WTC11 (cell line): ENCODE measurements around the gene SNX5. TPM values are rescaled to one million over a fixed set of nuclear protein-coding genes. Genes with fewer than 3 reads are reported as not detected.

Experiments used
- ATAC-seq: fragments of 200-7000 bp; cut with Tn5 transposase; 2 replicates; pipeline ENCODE4 v1.10.0; 2021; ENCODE audit warnings: mild to moderate bottlenecking, moderate library complexity
- CTCF ChIA-PET: fragments of 300-600 bp; sonication (Branson Sonifier 250); formaldehyde crosslinking; loops from one replicate; lab custom pipeline; 2021; ENCODE audit warnings: antibody characterized with exemption; lab: Charles Lee
- POLR2A ChIA-PET: fragments of 350-600 bp; sonication (Branson Sonifier 250); formaldehyde crosslinking; loops from one replicate; lab custom pipeline; 2021; ENCODE audit warnings: antibody characterized with exemption; lab: Charles Lee
- DNase-seq: peaks from one replicate; pipeline ENCODE4 v3.0.0; 2021; ENCODE audit warnings: low spot score
- H3K27ac Mint-ChIP-seq: 2 replicates; pipeline ENCODE4 v1.8.0; 2021; ENCODE audit warnings: mixed read lengths
- H3K27me3 Mint-ChIP-seq: 2 replicates; pipeline ENCODE4 v1.8.0; 2021; ENCODE audit warnings: low read depth, mild to moderate bottlenecking, moderate library complexity, mixed read lengths
- H3K36me3 Mint-ChIP-seq: 2 replicates; pipeline ENCODE4 v1.8.0; 2021; ENCODE audit warnings: mixed read lengths
- H3K4me1 Mint-ChIP-seq: 2 replicates; pipeline ENCODE4 v1.8.0; 2022; ENCODE audit warnings: mixed read lengths
- H3K4me3 Mint-ChIP-seq: 2 replicates; pipeline ENCODE4 v1.8.0; 2021; ENCODE audit warnings: mild to moderate bottlenecking, moderate library complexity, mixed read lengths
- H3K9me3 Mint-ChIP-seq: 2 replicates; pipeline ENCODE4 v1.8.0; 2021; ENCODE audit warnings: mixed read lengths
- CREB1 ChIP-seq: sonication (generic); formaldehyde crosslinking; IDR thresholded peaks from 2 replicates; pipeline ENCODE4 v1.8.0; 2023; ENCODE audit warnings: mild to moderate bottlenecking, missing genetic modification reagents
- EMX1 ChIP-seq: fragments of 250-450 bp; sonication (Bioruptor Pico); IDR thresholded peaks from 2 replicates; pipeline ENCODE4 v1.8.0; 2021; ENCODE audit warnings: mild to moderate bottlenecking
- FOXJ3 ChIP-seq: sonication (generic); formaldehyde crosslinking; IDR thresholded peaks from 2 replicates; pipeline ENCODE4 v1.9.0; 2021; ENCODE audit warnings: missing genetic modification reagents, mild to moderate bottlenecking, borderline replicate concordance
- FOXP1 ChIP-seq: sonication (generic); formaldehyde crosslinking; IDR thresholded peaks from 2 replicates; pipeline ENCODE4 v1.8.0; 2022; ENCODE audit warnings: missing genetic modification reagents, mild to moderate bottlenecking, moderate library complexity, borderline replicate concordance
- GABPB1 ChIP-seq: sonication (generic); formaldehyde crosslinking; IDR thresholded peaks from 2 replicates; pipeline ENCODE4 v1.8.1; 2023; ENCODE audit warnings: mild to moderate bottlenecking, missing genetic modification reagents
- GTF2I ChIP-seq: fragments of 250-450 bp; sonication (Bioruptor Pico); conservative IDR thresholded peaks from 2 replicates; pipeline ENCODE4 v1.4.0; 2021; ENCODE audit warnings: mild to moderate bottlenecking
- NFE2L1 ChIP-seq: sonication (generic); formaldehyde crosslinking; IDR thresholded peaks from 2 replicates; pipeline ENCODE4 v1.8.1; 2023; ENCODE audit warnings: missing genetic modification reagents
- NR1H2 ChIP-seq: sonication (generic); formaldehyde crosslinking; IDR thresholded peaks from 2 replicates; pipeline ENCODE4 v1.9.0; 2021; ENCODE audit warnings: mild to moderate bottlenecking, moderate library complexity, missing genetic modification reagents
- PRRX2 ChIP-seq: fragments of 250-450 bp; sonication (Bioruptor Pico); IDR thresholded peaks from 2 replicates; pipeline ENCODE4 v1.8.0; 2021; ENCODE audit warnings: mild to moderate bottlenecking
- RELA ChIP-seq: sonication (generic); formaldehyde crosslinking; IDR thresholded peaks from 2 replicates; pipeline ENCODE4 v1.8.1; 2022; ENCODE audit warnings: missing genetic modification reagents, mild to moderate bottlenecking, borderline replicate concordance
- SMAD4 ChIP-seq: sonication (generic); formaldehyde crosslinking; IDR thresholded peaks from 2 replicates; pipeline ENCODE4 v1.8.0; 2022; ENCODE audit warnings: mild to moderate bottlenecking, missing genetic modification reagents
- SOX15 ChIP-seq: fragments of 250-450 bp; sonication (Bioruptor Pico); IDR thresholded peaks from 2 replicates; pipeline ENCODE4 v1.9.0; 2021; ENCODE audit warnings: mild to moderate bottlenecking
- ZNF138 ChIP-seq: sonication (generic); formaldehyde crosslinking; conservative IDR thresholded peaks from 2 replicates; pipeline ENCODE4 v1.8.1; 2022; ENCODE audit warnings: mild to moderate bottlenecking, moderate library complexity, missing genetic modification reagents
- ZNF671 ChIP-seq: fragments of 250-450 bp; sonication (Bioruptor Pico); IDR thresholded peaks from 2 replicates; pipeline ENCODE4 v1.8.0; 2021; ENCODE audit warnings: mild to moderate bottlenecking
- total RNA-seq: library from RNA; stranded (reverse); gene quantifications from 3 replicates; pipeline ENCODE4 v1.2.3, GENCODE V29; 2021
- TF ChIP-seq, protein P1 (sequence below): sonication (generic); formaldehyde crosslinking; IDR thresholded peaks from 2 replicates; pipeline ENCODE4 v1.8.1; 2023; ENCODE audit warnings: mild to moderate bottlenecking, missing genetic modification reagents, moderate library complexity
- TF ChIP-seq, protein P2 (sequence below): sonication (generic); formaldehyde crosslinking; IDR thresholded peaks from 2 replicates; pipeline ENCODE4 v1.8.1; 2022; ENCODE audit warnings: missing genetic modification reagents, borderline replicate concordance
- TF ChIP-seq, protein P3 (sequence below): sonication (generic); formaldehyde crosslinking; IDR thresholded peaks from 2 replicates; pipeline ENCODE4 v1.8.1; 2023; ENCODE audit warnings: mild to moderate bottlenecking, moderate library complexity, missing genetic modification reagents
- TF ChIP-seq, protein P4 (sequence below): fragments of 250-450 bp; sonication (Bioruptor Pico); IDR thresholded peaks from 2 replicates; pipeline ENCODE4 v1.9.0; 2021; ENCODE audit warnings: mild to moderate bottlenecking
- TF ChIP-seq, protein P5 (sequence below): fragments of 250-450 bp; sonication (Bioruptor Pico); conservative IDR thresholded peaks from 2 replicates; pipeline ENCODE4 v1.9.0; 2021; ENCODE audit warnings: mild to moderate bottlenecking
- TF ChIP-seq, protein P6 (sequence below): sonication (generic); formaldehyde crosslinking; IDR thresholded peaks from 2 replicates; pipeline ENCODE4 v1.8.1; 2022; ENCODE audit warnings: low read depth, missing genetic modification reagents, borderline replicate concordance
- TF ChIP-seq, protein P7 (sequence below): sonication (generic); formaldehyde crosslinking; IDR thresholded peaks from 2 replicates; pipeline ENCODE4 v1.8.1; 2022; ENCODE audit warnings: mild to moderate bottlenecking, missing genetic modification reagents, moderate library complexity, borderline replicate concordance
- TF ChIP-seq, protein P8 (sequence below): sonication (generic); formaldehyde crosslinking; conservative IDR thresholded peaks from 2 replicates; pipeline ENCODE4 v1.8.1; 2022; ENCODE audit warnings: mild to moderate bottlenecking, missing genetic modification reagents

SNX5 gene
- total RNA-seq, 1 experiment from 2014 or later, result 192 TPM

DNA sequence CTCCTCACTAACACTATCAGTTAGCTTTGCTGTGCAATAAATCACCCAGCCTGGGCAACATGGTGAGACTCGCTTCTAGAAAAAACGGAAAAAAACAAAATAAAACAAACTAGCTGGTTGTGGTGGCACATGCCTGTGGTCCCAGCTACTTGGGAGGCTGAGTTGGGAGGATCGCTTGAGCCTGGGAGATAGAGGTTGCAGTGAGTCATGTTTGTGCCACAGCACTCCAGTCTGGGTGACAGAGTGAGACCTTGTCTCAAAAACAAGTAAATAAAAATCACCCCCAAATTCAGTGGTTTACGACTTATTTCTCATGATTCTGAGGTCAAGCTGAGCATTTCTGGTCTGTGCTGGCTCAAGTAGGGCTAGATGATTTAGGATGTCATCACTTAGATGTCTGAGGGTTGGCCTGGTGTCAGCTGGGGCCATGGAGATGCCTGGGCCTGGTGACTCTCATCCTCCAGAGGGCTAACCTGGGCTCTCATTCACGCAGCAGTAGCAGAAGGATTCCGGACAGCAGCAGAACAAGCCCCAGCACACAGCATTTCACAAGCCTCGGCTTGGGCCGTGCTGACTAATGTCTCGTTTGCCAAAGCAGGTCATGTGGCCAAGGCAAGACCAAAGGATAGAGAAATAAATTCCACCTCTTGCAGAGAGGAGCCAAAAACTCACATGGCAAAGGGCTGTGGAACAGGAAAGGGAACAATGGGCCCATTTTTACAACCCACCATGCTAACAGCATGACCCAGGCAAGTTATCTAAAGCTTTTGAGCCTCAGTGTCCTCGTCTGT lies 32.7 kb upstream of the SNX5 start:
- CTCF ChIA-PET, result no interaction called here
- Mint-ChIP-seq H3K9me3 (no peaks in the 10 kb centered on the region), H3K27ac (peak overlapping the region; percentile 50; the same call in 1 of the 2 replicates), H3K36me3 (no peaks in the 10 kb centered on the region), H3K4me1 (peaks cover 29% of the 10 kb centered on the region), H3K4me3 (no peak overlapping the region), H3K27me3 (no peaks in the 10 kb centered on the region)
- ATAC-seq (peak; percentile 12; the same call in 1 of the 2 replicates), DNase-seq (no peak)
- TF ChIP-seq ZNF671 (CRISPR knock-in tag) (no peak), GABPB1 (CRISPR knock-in tag) (peak; percentile 67; the same call in 1 of the 2 replicates)
- TF ChIP-seq, protein P1, sequence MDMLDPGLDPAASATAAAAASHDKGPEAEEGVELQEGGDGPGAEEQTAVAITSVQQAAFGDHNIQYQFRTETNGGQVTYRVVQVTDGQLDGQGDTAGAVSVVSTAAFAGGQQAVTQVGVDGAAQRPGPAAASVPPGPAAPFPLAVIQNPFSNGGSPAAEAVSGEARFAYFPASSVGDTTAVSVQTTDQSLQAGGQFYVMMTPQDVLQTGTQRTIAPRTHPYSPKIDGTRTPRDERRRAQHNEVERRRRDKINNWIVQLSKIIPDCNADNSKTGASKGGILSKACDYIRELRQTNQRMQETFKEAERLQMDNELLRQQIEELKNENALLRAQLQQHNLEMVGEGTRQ (CRISPR knock-in tag), result 0 out of 2 replicates have a peak, but pooled peaks have one; percentile 35
- POLR2A ChIA-PET, result no interaction called here

DNA sequence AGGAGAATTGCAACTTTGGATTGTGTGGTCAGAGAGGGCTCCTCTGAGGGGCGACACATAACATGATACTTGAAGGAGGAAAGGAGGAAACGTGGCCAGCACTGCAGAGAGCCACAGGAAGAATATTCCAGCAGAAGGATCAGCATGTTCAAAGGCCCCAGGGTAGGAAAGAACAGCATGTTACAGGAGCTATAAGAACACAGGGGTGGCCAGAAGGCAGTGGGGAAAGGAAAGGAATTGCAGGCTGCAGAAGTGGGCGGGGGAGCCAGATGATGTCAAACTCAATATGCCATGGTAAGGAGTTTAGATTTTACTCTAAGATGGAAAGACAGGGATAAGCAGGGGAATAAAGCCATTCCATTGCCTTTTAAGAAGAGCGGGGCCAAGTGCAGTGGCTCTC lies 31.0 kb upstream of the SNX5 start:
- ATAC-seq (no peak), DNase-seq (no peak)
- Mint-ChIP-seq H3K4me1 (peaks cover 23% of the 10 kb centered on the region), H3K4me3 (no peak overlapping the region), H3K27ac (no peak overlapping the region), H3K36me3 (no peaks in the 10 kb centered on the region), H3K27me3 (no peaks in the 10 kb centered on the region), H3K9me3 (no peaks in the 10 kb centered on the region)
- POLR2A ChIA-PET, result no interaction called here
- TF ChIP-seq FOXJ3 (CRISPR knock-in tag) (no peak), EMX1 (no peak), RELA (CRISPR knock-in tag) (no peak), SOX15 (CRISPR knock-in tag) (no peak), SMAD4 (CRISPR knock-in tag) (no peak), GTF2I (no peak), PRRX2 (CRISPR knock-in tag) (no peak), ZNF138 (CRISPR knock-in tag) (no peak), GABPB1 (CRISPR knock-in tag) (no peak), NR1H2 (CRISPR knock-in tag) (no peak)
- TF ChIP-seq, protein P2, sequence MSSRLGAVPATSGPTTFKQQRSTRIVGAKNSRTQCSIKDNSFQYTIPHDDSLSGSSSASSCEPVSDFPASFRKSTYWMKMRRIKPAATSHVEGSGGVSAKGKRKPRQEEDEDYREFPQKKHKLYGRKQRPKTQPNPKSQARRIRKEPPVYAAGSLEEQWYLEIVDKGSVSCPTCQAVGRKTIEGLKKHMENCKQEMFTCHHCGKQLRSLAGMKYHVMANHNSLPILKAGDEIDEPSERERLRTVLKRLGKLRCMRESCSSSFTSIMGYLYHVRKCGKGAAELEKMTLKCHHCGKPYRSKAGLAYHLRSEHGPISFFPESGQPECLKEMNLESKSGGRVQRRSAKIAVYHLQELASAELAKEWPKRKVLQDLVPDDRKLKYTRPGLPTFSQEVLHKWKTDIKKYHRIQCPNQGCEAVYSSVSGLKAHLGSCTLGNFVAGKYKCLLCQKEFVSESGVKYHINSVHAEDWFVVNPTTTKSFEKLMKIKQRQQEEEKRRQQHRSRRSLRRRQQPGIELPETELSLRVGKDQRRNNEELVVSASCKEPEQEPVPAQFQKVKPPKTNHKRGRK, result no peak
- CTCF ChIA-PET, result no interaction called here

DNA sequence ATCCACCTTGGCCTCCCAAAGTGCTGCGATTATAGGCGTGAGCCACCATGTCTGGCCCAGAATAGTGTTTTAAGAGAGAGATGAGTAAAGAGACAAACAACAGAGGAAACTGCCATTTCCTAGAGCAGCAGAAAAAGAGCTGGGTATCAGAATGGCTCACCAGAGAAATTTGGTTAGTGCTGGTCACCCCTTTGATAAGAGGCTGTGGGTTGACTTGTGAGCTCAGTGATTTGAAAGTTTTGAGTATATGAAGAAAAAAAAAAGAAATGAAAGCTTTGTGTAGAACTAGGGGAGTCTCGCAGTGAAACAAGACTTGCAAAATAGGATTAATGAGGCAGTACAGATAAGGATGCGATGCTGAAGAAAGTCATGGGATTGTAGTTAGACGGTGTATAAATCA lies 29.9 kb upstream of the SNX5 start:
- H3K27me3 Mint-ChIP-seq, result no peaks in the 10 kb centered on the region
- no peaks in the 10 kb centered on the region for H3K9me3 Mint-ChIP-seq
- no peak overlapping the region for H3K27ac Mint-ChIP-seq
- ChIA-PET POLR2A (no interaction called here), CTCF (interaction anchor here (0.8 kb wide), 1 partner anchor 59 kb away, joined by 4 read pairs; no protein-coding TSS in a partner anchor)
- DNase-seq (no peak), ATAC-seq (no peak)
- no peak overlapping the region for H3K4me3 Mint-ChIP-seq
- no peaks in the 10 kb centered on the region for H3K36me3 Mint-ChIP-seq
- H3K4me1 Mint-ChIP-seq, result peaks cover 18% of the 10 kb centered on the region
- no peak for TF ChIP-seq FOXP1 (CRISPR knock-in tag)
- TF ChIP-seq, protein P3, sequence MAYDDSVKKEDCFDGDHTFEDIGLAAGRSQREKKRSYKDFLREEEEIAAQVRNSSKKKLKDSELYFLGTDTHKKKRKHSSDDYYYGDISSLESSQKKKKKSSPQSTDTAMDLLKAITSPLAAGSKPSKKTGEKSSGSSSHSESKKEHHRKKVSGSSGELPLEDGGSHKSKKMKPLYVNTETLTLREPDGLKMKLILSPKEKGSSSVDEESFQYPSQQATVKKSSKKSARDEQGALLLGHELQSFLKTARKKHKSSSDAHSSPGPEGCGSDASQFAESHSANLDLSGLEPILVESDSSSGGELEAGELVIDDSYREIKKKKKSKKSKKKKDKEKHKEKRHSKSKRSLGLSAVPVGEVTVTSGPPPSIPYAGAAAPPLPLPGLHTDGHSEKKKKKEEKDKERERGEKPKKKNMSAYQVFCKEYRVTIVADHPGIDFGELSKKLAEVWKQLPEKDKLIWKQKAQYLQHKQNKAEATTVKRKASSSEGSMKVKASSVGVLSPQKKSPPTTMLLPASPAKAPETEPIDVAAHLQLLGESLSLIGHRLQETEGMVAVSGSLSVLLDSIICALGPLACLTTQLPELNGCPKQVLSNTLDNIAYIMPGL (CRISPR knock-in tag), result no peak
- TF ChIP-seq, protein P4, sequence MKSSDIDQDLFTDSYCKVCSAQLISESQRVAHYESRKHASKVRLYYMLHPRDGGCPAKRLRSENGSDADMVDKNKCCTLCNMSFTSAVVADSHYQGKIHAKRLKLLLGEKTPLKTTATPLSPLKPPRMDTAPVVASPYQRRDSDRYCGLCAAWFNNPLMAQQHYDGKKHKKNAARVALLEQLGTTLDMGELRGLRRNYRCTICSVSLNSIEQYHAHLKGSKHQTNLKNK, result no peak
- no peak for TF ChIP-seq CREB1 (CRISPR knock-in tag)
- TF ChIP-seq, protein P5, sequence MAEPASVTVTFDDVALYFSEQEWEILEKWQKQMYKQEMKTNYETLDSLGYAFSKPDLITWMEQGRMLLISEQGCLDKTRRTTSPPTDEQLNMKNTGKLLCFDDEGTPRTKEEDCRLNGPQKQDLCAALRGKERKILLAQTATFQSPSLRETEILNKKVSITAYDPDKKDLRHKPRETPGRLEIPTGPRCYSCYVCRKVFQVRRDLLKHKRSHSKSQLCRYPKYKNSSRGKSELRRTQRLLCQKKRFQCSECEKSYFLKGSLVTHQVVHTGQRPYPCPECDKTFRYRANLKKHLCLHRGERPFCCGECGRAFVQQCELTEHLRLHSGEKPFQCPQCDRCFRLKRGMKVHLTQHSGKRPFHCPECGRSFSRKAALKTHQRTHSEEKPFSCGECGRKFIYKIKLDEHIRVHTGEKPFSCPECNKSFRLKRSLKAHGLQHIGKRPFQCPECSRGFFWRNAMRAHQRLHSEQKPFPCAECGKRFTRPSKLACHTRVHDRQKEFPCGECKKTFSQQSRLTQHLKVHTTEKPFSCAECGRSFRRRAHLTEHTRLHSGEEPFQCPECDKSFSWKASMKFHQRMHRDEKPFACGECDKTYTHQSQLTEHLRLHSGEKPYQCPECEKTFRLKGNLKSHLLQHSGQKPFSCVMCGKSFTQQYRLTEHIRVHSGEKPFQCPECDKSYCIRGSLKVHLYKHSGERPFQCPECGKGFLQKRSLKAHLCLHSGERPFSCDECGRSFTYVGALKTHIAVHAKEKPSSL (CRISPR knock-in tag), result no peak
- TF ChIP-seq, protein P6, sequence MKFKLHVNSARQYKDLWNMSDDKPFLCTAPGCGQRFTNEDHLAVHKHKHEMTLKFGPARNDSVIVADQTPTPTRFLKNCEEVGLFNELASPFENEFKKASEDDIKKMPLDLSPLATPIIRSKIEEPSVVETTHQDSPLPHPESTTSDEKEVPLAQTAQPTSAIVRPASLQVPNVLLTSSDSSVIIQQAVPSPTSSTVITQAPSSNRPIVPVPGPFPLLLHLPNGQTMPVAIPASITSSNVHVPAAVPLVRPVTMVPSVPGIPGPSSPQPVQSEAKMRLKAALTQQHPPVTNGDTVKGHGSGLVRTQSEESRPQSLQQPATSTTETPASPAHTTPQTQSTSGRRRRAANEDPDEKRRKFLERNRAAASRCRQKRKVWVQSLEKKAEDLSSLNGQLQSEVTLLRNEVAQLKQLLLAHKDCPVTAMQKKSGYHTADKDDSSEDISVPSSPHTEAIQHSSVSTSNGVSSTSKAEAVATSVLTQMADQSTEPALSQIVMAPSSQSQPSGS (CRISPR knock-in tag), result no peak
- TF ChIP-seq, protein P7, sequence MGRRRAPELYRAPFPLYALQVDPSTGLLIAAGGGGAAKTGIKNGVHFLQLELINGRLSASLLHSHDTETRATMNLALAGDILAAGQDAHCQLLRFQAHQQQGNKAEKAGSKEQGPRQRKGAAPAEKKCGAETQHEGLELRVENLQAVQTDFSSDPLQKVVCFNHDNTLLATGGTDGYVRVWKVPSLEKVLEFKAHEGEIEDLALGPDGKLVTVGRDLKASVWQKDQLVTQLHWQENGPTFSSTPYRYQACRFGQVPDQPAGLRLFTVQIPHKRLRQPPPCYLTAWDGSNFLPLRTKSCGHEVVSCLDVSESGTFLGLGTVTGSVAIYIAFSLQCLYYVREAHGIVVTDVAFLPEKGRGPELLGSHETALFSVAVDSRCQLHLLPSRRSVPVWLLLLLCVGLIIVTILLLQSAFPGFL (CRISPR knock-in tag), result no peak
- no peak for TF ChIP-seq NR1H2 (CRISPR knock-in tag)
- TF ChIP-seq, protein P8, sequence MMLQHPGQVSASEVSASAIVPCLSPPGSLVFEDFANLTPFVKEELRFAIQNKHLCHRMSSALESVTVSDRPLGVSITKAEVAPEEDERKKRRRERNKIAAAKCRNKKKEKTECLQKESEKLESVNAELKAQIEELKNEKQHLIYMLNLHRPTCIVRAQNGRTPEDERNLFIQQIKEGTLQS (CRISPR knock-in tag), result no peak
- TF ChIP-seq NFE2L1 (CRISPR knock-in tag), result no peak
